Keratinocyte (primary cell): ENCODE results near the gene RESF1. TPM values are rescaled to one million over a fixed set of nuclear protein-coding genes. Genes with fewer than 3 reads are reported as not detected.

Experiments used
- DNase-seq: peaks from one replicate; pipeline ENCODE4 v3.0.0-alpha.2; 2011; ENCODE audit warnings: low read depth, missing footprints, low spot score
- FAIRE-seq: peaks from 2 replicates; lab custom pipeline; 2011; peaks lifted over from hg19 to GRCh38; lab: Jason Lieb, UNC
- H2AFZ ChIP-seq: 2 replicates; pipeline ENCODE4 v1.6.0; 2012; ENCODE audit warnings: low read length, control low read depth, inconsistent platforms; ENCODE audit not compliant: control insufficient read depth
- H3K27ac ChIP-seq: 2 replicates; pipeline ENCODE4 v1.5.1; 2011; ENCODE audit warnings: low read length; ENCODE audit not compliant: control insufficient read depth, insufficient read depth
- H3K27me3 ChIP-seq: 3 replicates; pipeline ENCODE4 v1.6.0; 2011; ENCODE audit warnings: low read length; ENCODE audit not compliant: control insufficient read depth, insufficient read depth; ENCODE audit errors: extremely low read depth
- H3K36me3 ChIP-seq, 2 experiments: 2 replicates in 1 of 2; 3 replicates in 1 of 2; pipeline ENCODE4 v1.5.1; 2011; ENCODE audit warnings: low read length in 2 of 2, mild to moderate bottlenecking in 1 of 2; ENCODE audit not compliant: control insufficient read depth in 2 of 2, insufficient read depth in 2 of 2; ENCODE audit errors: extremely low read depth in 1 of 2
- H3K4me1 ChIP-seq: 3 replicates; pipeline ENCODE4 v1.5.1; 2011; ENCODE audit warnings: low read length; ENCODE audit not compliant: control insufficient read depth, insufficient read depth; ENCODE audit errors: extremely low read depth
- H3K4me2 ChIP-seq: 3 replicates; pipeline ENCODE4 v1.6.0; 2011; ENCODE audit warnings: low read depth, low read length; ENCODE audit not compliant: control insufficient read depth, insufficient read depth; ENCODE audit errors: extremely low read depth
- H3K4me3 ChIP-seq, 3 experiments: fragments of 200-600 bp in 1 of 3; sonication (generic) in 1 of 3; 2 replicates in 2 of 3; 3 replicates in 1 of 3; pipeline ENCODE4 v1.5.1; 2011 to 2016; ENCODE audit warnings: low read length in 3 of 3, mild to moderate bottlenecking in 3 of 3, control low read depth in 2 of 3, inconsistent platforms in 1 of 3, low read depth in 1 of 3, mixed read lengths in 1 of 3, mixed run types in 1 of 3, moderate library complexity in 1 of 3; ENCODE audit not compliant: control insufficient read depth in 2 of 3, insufficient read depth in 2 of 3; ENCODE audit errors: extremely low read depth in 1 of 3
- H3K79me2 ChIP-seq: 2 replicates; pipeline ENCODE4 v1.6.0; 2012; ENCODE audit warnings: low read length; ENCODE audit not compliant: control insufficient read depth, insufficient read depth
- H3K9ac ChIP-seq: 3 replicates; pipeline ENCODE4 v1.6.0; 2011; ENCODE audit warnings: low read length; ENCODE audit not compliant: control insufficient read depth, insufficient read depth; ENCODE audit errors: extremely low read depth
- H3K9me1 ChIP-seq: 3 replicates; pipeline ENCODE4 v1.6.0; 2011; ENCODE audit warnings: low read length; ENCODE audit not compliant: control insufficient read depth, insufficient read depth; ENCODE audit errors: extremely low read depth
- H3K9me3 ChIP-seq: 2 replicates; pipeline ENCODE4 v1.5.1; 2012; ENCODE audit warnings: low read depth, low read length; ENCODE audit not compliant: control insufficient read depth
- H4K20me1 ChIP-seq: 3 replicates; pipeline ENCODE4 v1.6.0; 2011; ENCODE audit warnings: low read length; ENCODE audit not compliant: control insufficient read depth, insufficient read depth; ENCODE audit errors: extremely low read depth
- EZH2 ChIP-seq: IDR thresholded peaks from one replicate; pipeline ENCODE4 v1.6.1; 2012; ENCODE audit warnings: inconsistent platforms, mild to moderate bottlenecking, low read length, moderate library complexity
- dilution Hi-C: fragments of 300-500 bp; cut with MboI; formaldehyde crosslinking; loops from one replicate; pipeline ENCODE4 v1.7.0; 2020; ENCODE audit warnings: low sequenced_read_pairs; ENCODE audit not compliant: extremely low pct_ligation_motif_present
- polyA plus RNA-seq, 5 experiments: library from polyadenylated mRNA; depleted of rRNA in 3 of 5; stranded (reverse) in 3 of 5; stranded (forward) in 1 of 5; unstranded in 1 of 5; fragments of >200 nt; gene quantifications; 1 replicate in 1 of 5; 2 replicates in 3 of 5; 3 replicates in 1 of 5; pipeline versions ENCODE4 v1.2.1 to v1.2.3, GENCODE V29; 2011 to 2012; ENCODE audit warnings: missing spikeins in 2 of 5, low read depth in 1 of 5, low replicate concordance in 1 of 5
- TF ChIP-seq, protein P1 (sequence below), 3 experiments: IDR thresholded peaks in 1 of 3; conservative IDR thresholded peaks in 1 of 3; optimal IDR thresholded peaks in 1 of 3; 2 replicates in 2 of 3; 3 replicates in 1 of 3; pipeline versions ENCODE3 to v1.5.1; 2011; ENCODE audit warnings: low read length in 3 of 3, mild to moderate bottlenecking in 3 of 3, moderate library complexity in 2 of 3, control low read depth in 1 of 3, inconsistent platforms in 1 of 3; ENCODE audit not compliant: insufficient read depth in 2 of 3; ENCODE audit errors: extremely low read depth in 1 of 3

The RESF1 gene
- polyA plus RNA-seq, 1 donor (not counting 4 experiments of a cell fraction or from before 2014, with no cell fraction given) = 19.7 TPM

GRCh38 chr12:31985832-31986231, 26.6 kb downstream of the RESF1 start:
- no peaks in the 10 kb centered on the region for H4K20me1 ChIP-seq
- FAIRE-seq = no peak
- no peaks in the 10 kb centered on the region for H3K27me3 ChIP-seq

GRCh38 chr12:31989571-31990362, 30.6 kb downstream of the RESF1 start:
- no peaks in the 10 kb centered on the region for H3K36me3 ChIP-seq
- H3K9me1 ChIP-seq = no peaks in the 10 kb centered on the region
- H3K4me2 ChIP-seq = peak overlapping the region; percentile 79
- no peaks in the 10 kb centered on the region for H3K27me3 ChIP-seq
- dilution Hi-C loops = no loop called here
- H3K4me3 ChIP-seq = peak overlapping the region in 1 of 3 experiments; percentile 21
- H3K4me1 ChIP-seq = peaks cover 23% of the 10 kb centered on the region
- H3K79me2 ChIP-seq = no peaks in the 10 kb centered on the region
- peak overlapping the region; percentile 84 for H3K27ac ChIP-seq
- FAIRE-seq (peak; percentile 98), DNase-seq (peak; percentile 36)
- peak overlapping the region; percentile 43 for H3K9ac ChIP-seq
- H3K9me3 ChIP-seq = no peaks in the 10 kb centered on the region
- peak overlapping the region; percentile 34 for H2AFZ ChIP-seq
- no peaks in the 10 kb centered on the region for H4K20me1 ChIP-seq
- no peak for TF ChIP-seq EZH2
- TF ChIP-seq, protein P1, sequence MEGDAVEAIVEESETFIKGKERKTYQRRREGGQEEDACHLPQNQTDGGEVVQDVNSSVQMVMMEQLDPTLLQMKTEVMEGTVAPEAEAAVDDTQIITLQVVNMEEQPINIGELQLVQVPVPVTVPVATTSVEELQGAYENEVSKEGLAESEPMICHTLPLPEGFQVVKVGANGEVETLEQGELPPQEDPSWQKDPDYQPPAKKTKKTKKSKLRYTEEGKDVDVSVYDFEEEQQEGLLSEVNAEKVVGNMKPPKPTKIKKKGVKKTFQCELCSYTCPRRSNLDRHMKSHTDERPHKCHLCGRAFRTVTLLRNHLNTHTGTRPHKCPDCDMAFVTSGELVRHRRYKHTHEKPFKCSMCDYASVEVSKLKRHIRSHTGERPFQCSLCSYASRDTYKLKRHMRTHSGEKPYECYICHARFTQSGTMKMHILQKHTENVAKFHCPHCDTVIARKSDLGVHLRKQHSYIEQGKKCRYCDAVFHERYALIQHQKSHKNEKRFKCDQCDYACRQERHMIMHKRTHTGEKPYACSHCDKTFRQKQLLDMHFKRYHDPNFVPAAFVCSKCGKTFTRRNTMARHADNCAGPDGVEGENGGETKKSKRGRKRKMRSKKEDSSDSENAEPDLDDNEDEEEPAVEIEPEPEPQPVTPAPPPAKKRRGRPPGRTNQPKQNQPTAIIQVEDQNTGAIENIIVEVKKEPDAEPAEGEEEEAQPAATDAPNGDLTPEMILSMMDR (optimal IDR thresholded peaks at IDR 0.05 in 1 of 3, IDR thresholded peaks at IDR 0.05 in 1 of 3, conservative IDR thresholded peaks at IDR 0.05 in 1 of 3; ENCODE audit: extremely low read depth in 1 of 3, insufficient read depth in 2 of 3, low read length in 3 of 3) = no peak

More at GRCh38 chr12:31985832-31986231, 26.6 kb downstream of the RESF1 start:
- no peak for DNase-seq
- no peaks in the 10 kb centered on the region for H3K9me1 ChIP-seq
- dilution Hi-C loops = no loop called here
- no peak overlapping the region for H2AFZ ChIP-seq
- no peak overlapping the region for H3K4me2 ChIP-seq
- no peak overlapping the region for H3K9ac ChIP-seq
- peaks cover 5 to 9% of the 10 kb centered on the region in 2 experiments for H3K36me3 ChIP-seq
- H3K9me3 ChIP-seq = no peaks in the 10 kb centered on the region
- no peaks in the 10 kb centered on the region for H3K79me2 ChIP-seq
- H3K4me1 ChIP-seq = peaks cover 12% of the 10 kb centered on the region
- H3K27ac ChIP-seq = no peak overlapping the region
- no peak overlapping the region for H3K4me3 ChIP-seq
- TF ChIP-seq EZH2 = no peak
- TF ChIP-seq, protein P1 (optimal IDR thresholded peaks at IDR 0.05 in 1 of 3, IDR thresholded peaks at IDR 0.05 in 1 of 3, conservative IDR thresholded peaks at IDR 0.05 in 1 of 3; ENCODE audit: extremely low read depth in 1 of 3, insufficient read depth in 2 of 3, low read length in 3 of 3) = no peak
